ENCODE results near the gene OSBPL9. TPM values are rescaled to one million over a fixed set of nuclear protein-coding genes. Genes with fewer than 3 reads are reported as not detected.

The OSBPL9 gene
- polyA plus RNA-seq, 1 experiment, result 68.3 TPM

GRCh38 chr1:51576923-51577322, 40.0 kb upstream of the OSBPL9 start:
- no peaks in the 10 kb centered on the region for H3K36me3 ChIP-seq (ENCODE audit: control insufficient read depth, insufficient read depth, low read length)
- no peak for DNase-seq (ENCODE audit: low read depth)
- TF ChIP-seq CTCF (IDR thresholded peaks at IDR 0.05; ENCODE audit: insufficient read depth, low read depth, low read length), result no peak
- CTCF ChIA-PET, result no interaction called here
- no peak overlapping the region for H3K4me3 ChIP-seq (ENCODE audit: low read depth, low read length)
- POLR2A ChIA-PET, result no interaction called here
- no peaks in the 10 kb centered on the region for H3K27me3 ChIP-seq (ENCODE audit: control insufficient read depth, insufficient read depth, low read length)

GRCh38 chr1:51578383-51579109, 38.3 kb upstream of the OSBPL9 start:
- CTCF ChIA-PET, result interaction anchor here (0.6 kb wide), 1 partner anchor 492 kb away, joined by 3 read pairs; no protein-coding TSS in a partner anchor

GRCh38 chr1:51581238-51581637, 35.7 kb upstream of the OSBPL9 start:
- H3K36me3 ChIP-seq (ENCODE audit: control insufficient read depth, insufficient read depth, low read length), result no peaks in the 10 kb centered on the region
- H3K4me3 ChIP-seq (ENCODE audit: low read depth, low read length), result no peak overlapping the region
- POLR2A ChIA-PET, result no interaction called here
- H3K27me3 ChIP-seq (ENCODE audit: control insufficient read depth, insufficient read depth, low read length), result no peaks in the 10 kb centered on the region
- TF ChIP-seq CTCF (IDR thresholded peaks at IDR 0.05; ENCODE audit: insufficient read depth, low read depth, low read length), result no peak
- DNase-seq (ENCODE audit: low read depth), result no peak
- CTCF ChIA-PET, result no interaction called here

More at GRCh38 chr1:51578383-51579109, 38.3 kb upstream of the OSBPL9 start:
- H3K36me3 ChIP-seq (ENCODE audit: control insufficient read depth, insufficient read depth, low read length), result no peaks in the 10 kb centered on the region
- no peak for TF ChIP-seq CTCF (IDR thresholded peaks at IDR 0.05; ENCODE audit: insufficient read depth, low read depth, low read length)
- no peak overlapping the region for H3K4me3 ChIP-seq (ENCODE audit: low read depth, low read length)
- H3K27me3 ChIP-seq (ENCODE audit: control insufficient read depth, insufficient read depth, low read length), result no peaks in the 10 kb centered on the region
- POLR2A ChIA-PET, result no interaction called here
- no peak for DNase-seq (ENCODE audit: low read depth)

GRCh38 chr1:51583532-51583931, 33.4 kb upstream of the OSBPL9 start:
- no peaks in the 10 kb centered on the region for H3K36me3 ChIP-seq (ENCODE audit: control insufficient read depth, insufficient read depth, low read length)
- ChIA-PET CTCF (no interaction called here), POLR2A (no interaction called here)
- H3K27me3 ChIP-seq (ENCODE audit: control insufficient read depth, insufficient read depth, low read length), result no peaks in the 10 kb centered on the region
- no peak overlapping the region for H3K4me3 ChIP-seq (ENCODE audit: low read depth, low read length)
- TF ChIP-seq CTCF (IDR thresholded peaks at IDR 0.05; ENCODE audit: insufficient read depth, low read depth, low read length), result no peak
- no peak for DNase-seq (ENCODE audit: low read depth)

GRCh38 chr1:51584021-51584420, 32.9 kb upstream of the OSBPL9 start:
- Histone ChIP-seq H3K27me3 (ENCODE audit: control insufficient read depth, insufficient read depth, low read length) (no peaks in the 10 kb centered on the region), H3K4me3 (ENCODE audit: low read depth, low read length) (no peak overlapping the region), H3K36me3 (ENCODE audit: control insufficient read depth, insufficient read depth, low read length) (no peaks in the 10 kb centered on the region)
- ChIA-PET POLR2A (no interaction called here), CTCF (no interaction called here)
- TF ChIP-seq CTCF (IDR thresholded peaks at IDR 0.05; ENCODE audit: insufficient read depth, low read depth, low read length), result no peak
- DNase-seq (ENCODE audit: low read depth), result no peak

Measured in BJ (cell line).